ENCODE data around the gene SMURF2. TPM values are rescaled to one million over a fixed set of nuclear protein-coding genes. Genes with fewer than 3 reads are reported as not detected.
A peak's percentile ranks its signal among the peaks of the same experiment; 100 is the strongest.

SMURF2 gene
- total and polyA plus RNA-seq, 2 of the 4 experiments (the other 2 are of a cell fraction), result 131 to 774 TPM

DNA sequence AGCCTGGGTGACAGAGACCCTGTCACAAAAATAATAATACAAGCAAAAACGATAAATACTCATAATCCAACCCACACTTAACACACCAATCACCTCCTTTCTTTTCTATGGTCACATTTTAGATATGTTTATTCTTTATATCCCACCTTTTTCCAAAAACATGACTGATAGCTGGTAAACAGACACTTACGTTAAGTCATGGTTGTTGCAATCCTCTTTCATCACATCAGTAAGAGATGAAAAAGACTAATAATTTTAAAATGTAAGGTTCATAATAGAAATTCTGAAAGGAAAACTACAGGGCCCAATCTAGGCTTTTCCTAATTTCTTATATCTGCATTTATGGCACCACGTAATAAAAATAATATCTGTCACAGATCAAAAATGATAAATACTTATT is 10.2 kb downstream of the SMURF2 start:
- H2AK5ac ChIP-seq (ENCODE audit: low read depth, low read length), result no peak overlapping the region
- POLR2A ChIA-PET (ENCODE audit: unreplicated experiment), result no interaction called here
- no peak overlapping the region for H3K56ac ChIP-seq (ENCODE audit: extremely low read depth, insufficient read depth, low read length)
- no peak for DNase-seq
- H3K9me3 ChIP-seq (ENCODE audit: control insufficient read depth, insufficient read depth, low read length), result 0 out of 2 replicates have a peak, but pooled peaks cover 2% of the 10 kb centered on the region
- no peak overlapping the region for H4K8ac ChIP-seq (ENCODE audit: low read depth in 2 of 2, low read length in 2 of 2)
- TF ChIP-seq SMC3 (IDR thresholded peaks at IDR 0.05; ENCODE audit: low read depth, low read length), result no peak
- no peak for TF ChIP-seq MXI1 (IDR thresholded peaks at IDR 0.05; ENCODE audit: borderline replicate concordance, low read depth, low read length)
- no peak for TF ChIP-seq MAZ (IDR thresholded peaks at IDR 0.05; ENCODE audit: borderline replicate concordance, low read depth, low read length)
- TF ChIP-seq CEBPB (IDR thresholded peaks at IDR 0.05; ENCODE audit: low read depth, low read length), result 0 out of 2 replicates have a peak, but pooled peaks have one; percentile 2
- no peak overlapping the region for H4K91ac ChIP-seq (ENCODE audit: insufficient read depth, low read depth, low read length)
- H3K4ac ChIP-seq (ENCODE audit: low read depth, low read length), result no peak overlapping the region
- H3K9me1 ChIP-seq (ENCODE audit: insufficient read depth, low read length), result no peaks in the 10 kb centered on the region
- dilution Hi-C loops (cut with HindIII; ENCODE audit: low sequenced_read_pairs, unreplicated experiment), result no loop called here
- no peak overlapping the region for H3K23ac ChIP-seq (ENCODE audit: low read depth, low read length)
- no peak overlapping the region for H4K5ac ChIP-seq (ENCODE audit: low read depth, low read length)
- intact Hi-C loops (cut with micrococcal nuclease), result no loop called here
- H3K4me3 ChIP-seq (ENCODE audit: insufficient read depth, low read depth, low read length), result no peak overlapping the region
- peaks cover 0 to 3% of the 10 kb centered on the region in 2 experiments; a peak in 1 of 4 replicates for H3K79me1 ChIP-seq (ENCODE audit: low read depth in 1 of 2, low read length in 2 of 2)
- H3K18ac ChIP-seq (ENCODE audit: low read depth, low read length), result no peak overlapping the region
- no peak overlapping the region for H2AFZ ChIP-seq (replicated peaks; ENCODE audit: low read length, poor library complexity)
- peaks cover 87% of the 10 kb centered on the region for H4K20me1 ChIP-seq (ENCODE audit: insufficient read depth, low read length)
- H3K27ac ChIP-seq (ENCODE audit: insufficient read depth, low read length), result peak overlapping the region; percentile 4; the same call in 1 of the 2 replicates
- H3K14ac ChIP-seq (replicated peaks; ENCODE audit: low read depth, low read length), result no peak overlapping the region
- H2BK120ac ChIP-seq (ENCODE audit: low read depth, low read length), result no peak overlapping the region
- peak overlapping the region; percentile 32 for H2BK5ac ChIP-seq (ENCODE audit: low read depth, low read length, poor library complexity, severe bottlenecking)
- ATAC-seq (ENCODE audit: low read depth), result no peak
- no peaks in the 10 kb centered on the region for H3K27me3 ChIP-seq (ENCODE audit: control insufficient read depth, insufficient read depth, low read length)
- BruUV-seq (replicated peaks), result no TSS peak
- H2AK9ac ChIP-seq (replicated peaks; ENCODE audit: low read depth, low read length, poor library complexity), result no peak overlapping the region
- no peak overlapping the region for H2BK20ac ChIP-seq (ENCODE audit: low read depth, low read length)
- H3K9ac ChIP-seq (ENCODE audit: low read depth, low read length), result no peak overlapping the region
- H3K4me2 ChIP-seq (ENCODE audit: low read depth, low read length), result no peak overlapping the region
- H3K36me3 ChIP-seq (ENCODE audit: control insufficient read depth, insufficient read depth, low read length), result peaks cover 17% of the 10 kb centered on the region
- H3K4me1 ChIP-seq (ENCODE audit: control insufficient read depth, insufficient read depth, low read length), result peaks cover 2% of the 10 kb centered on the region; the same call in 1 of the 2 replicates
- CTCF ChIA-PET, result interaction anchor here (0.6 kb wide), 1 partner anchor 28 kb away, joined by 7 read pairs; no protein-coding TSS in a partner anchor
- in situ Hi-C loops (cut with MboI; ENCODE audit: low sequenced_read_pairs), result no loop called here
- WGBS, 2 experiments (ENCODE audit: extremely low coverage in 2 of 2, insufficient read length in 1 of 2), result no CpG with 5 or more reads among the region's 3 CpGs
- no peak overlapping the region for H2BK15ac ChIP-seq (ENCODE audit: low read depth, low read length)

Data from IMR-90 (cell line).